GM19463 (cell line): ENCODE measurements around the gene MBIP.

Source experiments
- ATAC-seq: cut with Tn5 transposase; IDR thresholded peaks from one replicate; pipeline ENCODE4 v1.9.1; 2021; ENCODE audit warnings: mild to moderate bottlenecking, moderate library complexity; ENCODE audit not compliant: unreplicated experiment

Gene MBIP

GRCh38 chr14:36315159-36315853, 5.1 kb downstream of the MBIP start:
- ATAC-seq: peak; percentile 75

- no peak for ATAC-seq
These were observed 6.5 kb downstream of the MBIP start for GRCh38 chr14:36313898-36314297.

GRCh38 chr14:36313206-36313605, 7.2 kb downstream of the MBIP start:
- no peak for ATAC-seq

- ATAC-seq: no peak
These were observed 13.6 kb downstream of the MBIP start for GRCh38 chr14:36306836-36307235.

GRCh38 chr14:36304895-36305294, 15.5 kb downstream of the MBIP start:
- ATAC-seq: no peak

GRCh38 chr14:36303960-36304359, 16.5 kb downstream of the MBIP start:
- ATAC-seq: no peak

- ATAC-seq: no peak
These were observed 17.6 kb downstream of the MBIP start for GRCh38 chr14:36302823-36303222.

GRCh38 chr14:36301159-36301558, 19.3 kb downstream of the MBIP start:
- ATAC-seq: no peak

- ATAC-seq: peak; percentile 61
These were observed 20.1 kb downstream of the MBIP start for GRCh38 chr14:36300337-36300736.

GRCh38 chr14:36295642-36296627, 24.5 kb downstream of the MBIP start:
- no peak for ATAC-seq

- ATAC-seq: no peak
These were observed 25.9 kb downstream of the MBIP start for GRCh38 chr14:36294543-36294942.

GRCh38 chr14:36293824-36294223, 26.6 kb downstream of the MBIP start:
- ATAC-seq: no peak

- ATAC-seq: no peak
These were observed 30.5 kb downstream of the MBIP start for GRCh38 chr14:36289954-36290353.

- ATAC-seq: no peak
These were observed 31.9 kb downstream of the MBIP start for GRCh38 chr14:36288496-36288895.

GRCh38 chr14:36284971-36285595, 35.4 kb downstream of the MBIP start:
- no peak for ATAC-seq

GRCh38 chr14:36281309-36281708, 39.1 kb downstream of the MBIP start:
- ATAC-seq: no peak

- no peak for ATAC-seq
These were observed 40.9 kb downstream of the MBIP start for GRCh38 chr14:36279306-36280190.

GRCh38 chr14:36275741-36276140, 44.7 kb downstream of the MBIP start:
- no peak for ATAC-seq

- ATAC-seq: no peak
These were observed 48.2 kb downstream of the MBIP start for GRCh38 chr14:36271939-36272907.
